ENCODE measurements around the gene NADK.

The NADK gene, protein sequence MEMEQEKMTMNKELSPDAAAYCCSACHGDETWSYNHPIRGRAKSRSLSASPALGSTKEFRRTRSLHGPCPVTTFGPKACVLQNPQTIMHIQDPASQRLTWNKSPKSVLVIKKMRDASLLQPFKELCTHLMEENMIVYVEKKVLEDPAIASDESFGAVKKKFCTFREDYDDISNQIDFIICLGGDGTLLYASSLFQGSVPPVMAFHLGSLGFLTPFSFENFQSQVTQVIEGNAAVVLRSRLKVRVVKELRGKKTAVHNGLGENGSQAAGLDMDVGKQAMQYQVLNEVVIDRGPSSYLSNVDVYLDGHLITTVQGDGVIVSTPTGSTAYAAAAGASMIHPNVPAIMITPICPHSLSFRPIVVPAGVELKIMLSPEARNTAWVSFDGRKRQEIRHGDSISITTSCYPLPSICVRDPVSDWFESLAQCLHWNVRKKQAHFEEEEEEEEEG

DNA sequence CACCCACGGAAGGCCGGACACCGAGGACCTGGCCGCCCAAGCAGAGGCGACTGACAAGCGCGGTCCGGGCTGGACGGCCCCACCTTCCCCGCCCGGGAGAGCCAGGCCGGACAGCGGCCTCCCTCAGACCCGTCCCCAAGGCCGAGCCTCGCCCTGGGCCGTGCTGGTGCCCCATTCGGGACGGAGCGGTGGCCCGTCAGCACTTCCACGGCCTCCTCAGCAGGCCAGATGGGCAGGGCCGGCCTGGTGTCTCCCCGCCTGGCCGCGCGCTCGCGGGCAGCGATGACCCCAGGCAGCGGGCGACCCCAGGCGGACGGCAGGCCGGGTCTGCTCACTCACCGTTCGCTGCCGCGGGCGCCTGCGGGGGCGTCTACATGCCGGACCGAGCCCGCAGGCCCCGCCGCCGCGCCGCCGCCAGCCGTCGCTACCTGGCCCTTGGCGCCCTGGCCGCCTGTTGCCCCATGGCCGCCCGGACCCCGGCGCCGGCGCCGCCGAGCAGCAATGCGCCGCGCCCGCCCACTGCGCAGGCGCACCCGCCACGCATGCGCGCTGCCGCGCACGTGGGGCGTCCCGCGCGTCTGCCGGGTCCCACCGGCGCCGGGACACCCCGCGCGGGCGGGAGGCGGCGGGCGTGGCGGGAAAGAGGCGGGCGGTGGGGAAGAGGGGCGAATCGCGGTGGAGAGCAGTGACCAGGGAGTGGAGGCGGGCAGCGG lies at the start of gene NADK:
Gene NADK (minus strand): TSS at position 521 of the 713 bp plus-strand sequence. CDS start 13,064 bp downstream, outside the sequence.
- DNase-seq (ENCODE audit: low read depth), result peak; percentile 80

DNA sequence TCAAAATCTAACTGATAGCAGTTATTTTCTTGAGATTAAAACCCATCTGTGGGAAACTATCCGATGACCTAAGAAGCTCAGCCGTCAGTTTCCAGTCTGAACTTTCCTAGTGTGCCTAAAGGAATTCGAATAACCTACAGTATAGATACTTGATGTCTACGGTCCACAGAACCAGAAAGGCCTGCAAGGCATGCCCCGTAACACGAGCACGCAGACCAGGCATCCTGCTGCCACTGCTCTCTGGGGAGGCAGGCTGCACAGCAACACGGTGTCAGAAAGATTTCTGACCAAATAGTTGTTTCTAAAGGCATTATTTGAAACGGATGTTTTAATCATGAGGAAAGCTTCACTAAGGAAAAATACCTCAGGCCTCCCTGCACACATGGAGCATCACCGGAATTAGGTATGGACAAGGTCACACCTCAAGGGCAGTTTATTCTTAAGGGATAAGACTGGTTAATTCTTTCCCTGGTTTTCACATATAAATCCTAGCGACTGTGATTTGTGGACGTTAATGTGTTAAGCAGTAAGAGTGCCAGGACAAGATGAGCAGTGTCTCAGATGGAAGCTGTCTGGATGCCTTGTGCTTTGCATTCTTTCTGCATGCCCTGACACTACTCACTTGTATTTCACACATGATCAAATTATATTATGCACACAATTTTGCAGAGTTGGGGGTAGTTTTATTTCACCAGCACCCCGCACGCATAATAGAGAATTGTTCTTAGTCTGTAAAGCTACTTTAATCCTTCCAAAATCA lies 49.0 kb upstream of the NADK start:
- DNase-seq (ENCODE audit: low read depth), result no peak

DNA sequence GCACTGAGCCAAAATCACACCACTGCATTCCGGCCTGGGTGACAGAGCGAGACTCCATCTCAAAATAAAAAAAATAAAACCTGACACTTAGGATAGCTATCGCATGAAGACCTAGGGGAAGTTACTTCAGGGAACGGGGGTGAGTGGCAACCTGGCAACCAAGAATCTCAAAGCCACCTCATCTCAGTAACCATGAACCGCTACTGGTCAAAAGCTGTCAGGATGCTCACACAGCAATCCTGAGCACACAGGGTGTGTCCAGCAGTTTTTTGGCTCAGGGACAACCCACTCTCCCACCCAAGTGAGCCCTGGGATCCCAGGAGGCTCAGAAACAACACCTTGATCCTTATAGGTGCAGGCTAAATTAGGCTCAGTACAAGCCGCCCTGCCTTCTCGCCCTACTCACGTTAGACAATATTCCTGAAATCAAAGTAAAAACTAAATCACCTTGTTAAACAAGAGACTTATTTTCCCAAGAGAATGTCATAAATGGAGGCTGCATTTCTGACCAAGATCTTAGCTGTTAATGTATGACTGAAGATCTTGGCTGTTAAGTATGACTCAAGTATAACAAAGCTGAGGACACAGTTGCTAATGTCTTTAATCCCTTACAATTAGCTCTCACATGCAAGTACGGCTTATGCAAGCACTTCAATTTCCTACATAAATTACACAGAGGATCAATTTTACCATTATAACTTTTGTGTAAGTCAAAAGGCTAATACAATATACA lies 48.3 kb upstream of the NADK start:
- no peak for DNase-seq (ENCODE audit: low read depth)

DNA sequence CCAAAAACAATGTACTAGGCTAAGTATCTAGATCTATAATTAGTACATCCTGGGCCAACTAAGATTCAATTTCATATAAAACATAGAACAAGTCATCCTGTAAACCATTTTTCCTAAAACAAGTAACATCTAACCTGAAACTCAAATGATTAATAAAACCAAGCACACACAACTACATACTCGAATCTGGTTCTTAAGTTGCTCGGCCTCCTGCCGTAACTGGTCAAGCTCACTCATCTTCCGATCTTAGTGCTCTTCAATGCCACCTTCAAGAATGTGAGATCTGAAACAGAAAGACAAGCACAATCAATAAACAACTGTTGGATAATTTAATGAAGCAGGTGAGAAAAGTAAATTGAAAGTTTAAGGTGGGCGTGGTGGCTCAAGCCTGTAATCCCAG lies 46.9 kb upstream of the NADK start:
- DNase-seq (ENCODE audit: low read depth), result no peak

DNA sequence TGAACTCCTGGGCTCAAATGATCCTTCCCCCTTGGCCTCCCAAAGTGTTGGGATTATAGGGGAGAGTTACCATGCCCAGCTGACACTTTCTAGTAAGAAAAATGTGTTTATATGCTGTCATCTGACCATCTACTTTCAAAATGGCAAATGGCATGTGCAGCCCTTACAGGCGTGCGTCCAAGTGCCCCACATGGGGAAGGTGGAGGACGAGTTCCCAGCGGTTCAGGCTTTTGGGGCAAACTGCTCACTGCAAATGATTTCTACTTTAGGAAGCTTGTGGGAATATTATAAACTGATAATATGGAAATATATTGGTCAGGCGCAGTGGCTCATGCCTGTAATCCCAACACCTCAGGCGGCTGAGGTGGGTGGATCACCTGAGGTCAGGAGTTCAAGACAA lies 41.5 kb upstream of the NADK start:
- DNase-seq (ENCODE audit: low read depth), result no peak

DNA sequence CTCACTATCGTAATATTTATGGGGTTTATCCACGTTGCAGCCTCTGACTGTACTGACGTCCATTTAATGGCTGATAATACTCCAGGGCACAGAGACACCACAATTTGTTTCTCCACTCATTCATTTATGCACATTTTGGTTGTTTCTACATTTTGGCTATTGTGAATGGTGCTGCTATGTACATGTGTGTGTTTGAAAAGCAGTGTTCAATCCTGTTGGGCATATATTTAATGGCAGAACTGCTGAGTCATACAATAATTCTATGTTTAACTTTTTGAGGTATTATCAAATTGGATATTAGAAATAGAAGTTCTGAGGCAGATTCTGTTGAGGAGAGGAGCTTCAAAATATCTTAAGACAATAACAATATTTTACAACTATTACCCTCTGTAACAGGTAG lies 39.0 kb upstream of the NADK start:
- no peak for DNase-seq (ENCODE audit: low read depth)

DNA sequence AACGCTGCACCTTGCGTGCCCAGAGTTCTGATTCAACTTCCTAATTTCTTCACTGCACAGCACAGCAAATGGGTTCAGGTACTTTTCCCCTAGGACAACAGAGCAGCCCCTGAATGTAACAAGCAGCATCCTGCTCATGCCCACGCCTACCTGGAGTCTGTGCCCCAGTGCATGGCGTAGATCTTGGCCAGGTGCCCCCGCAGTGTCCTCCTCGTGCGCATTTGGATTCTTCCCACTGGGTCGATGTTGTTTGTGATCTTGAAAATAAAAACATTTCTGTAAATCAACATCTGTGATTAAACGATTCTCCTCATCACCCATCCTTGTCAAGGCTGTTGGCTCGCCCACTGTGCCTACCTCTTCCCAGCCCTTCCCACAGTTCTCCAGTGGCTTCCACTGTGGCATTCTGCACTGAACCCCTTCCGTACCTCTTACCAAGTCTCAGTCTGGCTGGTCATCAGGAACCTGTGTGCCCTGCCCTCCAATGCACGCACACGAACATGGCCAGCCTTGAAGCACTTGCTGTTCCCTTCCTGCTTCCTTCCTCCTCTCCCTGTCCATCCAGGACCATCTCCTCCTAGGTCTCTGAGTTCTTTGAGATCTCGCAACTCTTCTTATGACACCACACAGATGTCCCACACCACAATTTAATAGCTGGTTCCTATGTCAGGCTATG lies 37.5 kb upstream of the NADK start:
- DNase-seq (ENCODE audit: low read depth), result no peak

DNA sequence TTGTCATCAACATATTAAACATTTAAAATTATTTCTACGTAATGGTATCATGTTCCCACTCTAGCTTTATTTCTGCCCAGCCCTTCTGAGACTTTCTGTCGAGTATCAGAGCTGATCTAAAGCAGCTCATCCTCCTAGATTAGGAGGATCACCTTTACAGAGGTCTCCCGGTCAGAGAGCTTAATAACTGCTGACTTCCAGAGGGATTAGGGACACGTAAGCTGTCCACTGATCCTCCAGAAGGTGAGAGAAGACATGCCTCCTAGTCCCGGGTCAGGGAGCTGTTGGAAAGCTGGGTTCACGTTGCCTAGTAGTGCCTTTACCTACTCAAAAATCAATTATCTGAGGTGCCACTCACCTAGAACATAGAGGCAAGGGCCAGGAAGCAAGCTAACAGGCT lies 31.2 kb upstream of the NADK start:
- no peak for DNase-seq (ENCODE audit: low read depth)

DNA sequence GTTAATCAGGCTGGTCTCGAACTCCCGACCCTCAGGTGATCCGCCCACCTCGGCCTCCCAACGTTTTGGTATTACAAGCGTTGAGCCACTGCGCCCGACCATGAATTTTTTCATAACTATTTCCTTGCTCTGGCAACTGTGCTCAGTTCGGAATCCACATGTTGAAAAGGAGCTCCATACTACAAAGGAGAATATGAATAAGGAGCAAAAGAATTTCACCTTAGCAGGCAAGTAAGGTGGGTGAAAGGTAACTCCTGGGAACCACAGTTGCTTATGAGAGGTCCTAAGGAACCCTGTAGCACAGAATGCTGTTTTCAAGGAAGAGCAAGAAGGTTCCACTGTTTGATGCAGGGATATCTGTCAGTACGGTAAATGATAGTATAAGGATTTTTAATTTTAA lies 29.9 kb upstream of the NADK start:
- no peak for DNase-seq (ENCODE audit: low read depth)

DNA sequence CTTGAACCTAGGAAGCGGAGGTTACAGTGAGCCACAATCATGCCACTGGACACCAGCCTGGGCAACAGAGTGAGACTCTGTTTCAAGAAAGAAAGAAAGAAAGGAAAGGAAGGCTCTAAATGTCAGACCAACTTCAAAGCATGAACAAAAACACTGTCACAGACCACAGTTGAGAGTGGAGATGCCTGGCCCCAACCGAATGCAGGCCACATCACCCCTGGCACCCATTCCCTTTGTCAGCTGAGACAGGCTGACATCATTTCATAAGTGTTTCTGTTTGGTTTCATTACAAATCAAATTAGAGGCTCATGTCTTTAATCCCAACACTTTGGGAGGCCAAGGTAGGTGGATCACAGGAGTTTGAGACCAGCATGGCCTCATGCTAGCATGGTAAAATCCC lies 28.6 kb upstream of the NADK start:
- no peak for DNase-seq (ENCODE audit: low read depth)

DNA sequence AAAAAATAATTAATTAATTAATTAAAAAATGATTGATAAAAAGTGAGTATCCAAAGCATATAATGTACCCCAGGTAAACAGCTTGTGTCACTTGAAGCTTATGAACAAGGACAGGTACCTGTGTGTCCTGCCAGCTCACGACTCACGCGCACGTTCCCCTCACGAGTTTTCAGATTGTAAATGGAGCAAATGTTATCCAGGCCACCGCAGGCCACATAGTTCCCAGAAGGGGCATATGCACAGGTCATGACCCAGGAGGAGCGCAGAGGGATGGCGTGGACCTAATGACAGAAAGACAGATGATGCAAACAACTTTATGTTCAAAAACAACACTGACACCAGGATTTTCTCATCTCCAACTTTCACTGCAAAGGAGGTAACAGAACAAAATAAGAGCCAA lies 26.0 kb upstream of the NADK start:
- no peak for DNase-seq (ENCODE audit: low read depth)

DNA sequence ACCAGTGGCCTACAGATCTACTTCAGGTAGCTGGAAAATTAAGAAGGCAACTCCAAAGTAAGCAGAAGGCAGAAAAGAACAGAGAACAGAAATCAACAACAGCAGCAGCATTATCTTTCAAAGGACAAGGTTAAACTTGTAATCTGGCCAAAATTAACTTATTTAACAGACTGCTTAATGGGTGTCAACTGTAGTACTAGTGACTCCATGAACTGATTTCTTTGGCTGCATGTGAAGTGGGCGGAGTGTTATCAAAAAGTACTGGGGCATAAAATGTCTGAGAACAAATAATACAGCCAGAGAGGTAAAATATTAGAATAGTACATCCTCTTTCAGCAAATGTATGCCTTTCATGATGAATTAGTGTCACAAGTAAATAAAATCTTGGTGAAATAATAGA lies 24.6 kb upstream of the NADK start:
- no peak for DNase-seq (ENCODE audit: low read depth)

DNA sequence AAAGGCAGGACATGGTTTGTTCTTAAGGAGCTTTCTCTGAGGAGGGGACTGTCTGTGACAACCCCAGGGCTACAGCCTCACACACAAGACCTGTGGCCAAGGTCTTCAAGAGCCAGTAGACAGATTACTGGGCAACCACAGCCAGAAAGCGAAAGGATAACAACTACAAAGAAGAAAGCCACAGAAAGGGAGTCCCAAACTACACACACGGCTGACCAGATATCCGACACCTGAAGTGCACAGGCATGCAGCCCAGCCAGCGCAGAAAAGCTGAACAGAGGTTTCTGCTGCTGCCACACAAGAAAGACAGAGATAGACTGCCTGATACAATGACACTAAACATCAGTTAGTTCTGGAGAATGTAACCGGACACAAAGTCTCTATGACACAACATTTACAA lies 21.4 kb upstream of the NADK start:
- DNase-seq (ENCODE audit: low read depth), result no peak

DNA sequence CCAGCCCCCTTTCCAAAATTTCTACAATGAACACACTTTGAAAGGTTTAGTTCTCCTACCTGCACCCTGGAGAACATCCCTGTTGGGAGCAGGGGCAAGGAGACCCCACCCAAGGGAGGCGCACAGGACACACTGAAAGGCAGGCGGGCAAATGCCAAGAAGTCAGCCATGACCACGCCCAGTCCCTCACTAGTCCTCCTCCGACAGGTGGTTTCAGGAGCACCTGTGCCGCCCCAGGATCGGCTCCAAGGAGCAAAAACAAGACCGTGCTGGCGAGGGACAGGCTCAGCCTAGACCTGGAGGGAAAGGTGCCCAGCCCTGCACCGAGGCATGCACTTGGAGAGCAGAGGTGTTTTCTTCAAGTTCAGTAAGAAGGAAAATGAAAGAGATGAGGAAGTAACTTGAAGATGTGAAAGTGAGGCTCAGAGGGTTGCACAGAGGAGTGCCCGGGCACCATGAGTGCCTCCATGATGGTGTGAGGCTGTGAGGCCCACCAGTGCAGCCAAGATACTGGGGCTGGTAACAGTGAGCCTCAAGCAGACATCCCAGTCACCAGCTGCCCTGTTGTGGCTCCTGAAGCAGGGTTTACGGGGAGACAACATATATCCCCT lies 19.6 kb upstream of the NADK start:
- no peak for DNase-seq (ENCODE audit: low read depth)

DNA sequence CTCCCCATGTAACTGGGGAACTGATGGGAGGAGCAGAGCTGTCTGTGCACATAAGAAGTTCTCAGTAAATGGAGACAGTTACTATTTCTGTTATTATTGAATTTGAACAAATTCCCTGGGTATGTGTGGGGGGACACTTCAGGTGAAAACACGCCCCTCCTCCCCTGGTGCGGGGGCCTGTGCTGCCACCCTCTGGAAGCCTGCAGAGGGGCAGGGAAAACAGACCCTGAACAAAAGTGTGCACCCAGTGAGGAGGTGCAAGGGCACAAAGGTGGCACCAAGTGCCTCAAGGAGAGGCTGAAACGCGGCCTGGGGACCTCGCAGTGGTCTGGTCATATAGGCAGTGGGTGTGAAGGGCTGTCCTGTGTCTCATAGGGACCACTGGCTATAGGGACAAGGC lies 18.2 kb upstream of the NADK start:
- DNase-seq (ENCODE audit: low read depth), result no peak

DNA sequence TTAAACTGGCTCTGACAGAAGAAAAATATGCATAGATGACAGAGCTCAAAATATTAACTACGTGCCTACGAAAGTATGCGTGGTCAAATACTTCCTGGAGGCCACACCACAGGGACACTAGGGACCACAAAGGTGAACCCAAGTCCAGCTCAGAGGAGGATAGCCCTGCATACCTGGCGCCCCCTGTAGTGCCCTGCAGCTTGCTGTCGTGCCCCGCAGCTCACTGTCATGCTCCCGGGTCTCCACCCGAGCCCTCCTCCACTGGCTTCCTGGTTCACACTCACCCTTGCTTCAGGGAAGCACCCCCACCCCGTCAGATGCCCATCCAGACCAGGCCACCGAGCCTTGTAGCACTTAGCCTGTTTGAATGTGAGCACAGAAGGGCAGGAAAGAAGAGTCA lies 16.7 kb upstream of the NADK start:
- DNase-seq (ENCODE audit: low read depth), result no peak

DNA sequence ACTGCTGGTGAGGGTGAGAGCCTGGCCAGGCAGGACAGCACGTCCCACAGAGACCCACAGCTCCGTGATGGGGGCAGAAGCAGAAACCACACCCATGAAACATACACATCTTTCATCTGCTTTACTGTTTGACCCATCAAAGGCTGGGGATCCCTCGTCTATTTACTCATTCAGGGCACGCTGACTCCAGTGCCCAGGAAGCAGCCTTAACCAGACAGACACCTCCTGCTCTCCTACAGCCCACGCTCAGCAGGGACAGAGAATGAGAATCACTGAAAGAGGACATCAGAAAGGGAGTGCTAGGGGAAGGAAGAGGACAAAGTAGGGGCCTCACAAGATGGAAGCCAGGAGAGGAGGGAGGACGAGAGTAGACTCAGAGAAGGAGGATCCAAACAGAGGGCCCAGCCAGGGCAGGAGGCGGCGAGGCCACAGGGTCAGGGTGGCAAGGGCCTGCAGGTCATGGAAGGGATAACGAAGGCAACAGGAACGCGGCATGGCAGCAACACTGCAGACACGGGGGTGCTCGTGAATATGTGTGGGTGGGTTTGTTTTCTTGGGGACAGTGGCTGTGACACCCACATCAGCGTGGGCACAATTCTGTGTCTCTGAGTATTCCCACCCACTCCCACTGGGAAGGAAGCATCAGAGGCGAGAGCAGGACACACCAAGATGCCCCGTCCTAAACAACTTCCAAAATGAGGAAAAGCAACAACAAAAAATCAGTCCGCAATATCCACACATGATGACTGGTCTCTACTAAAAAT lies 15.4 kb upstream of the NADK start:
- no peak for DNase-seq (ENCODE audit: low read depth)

DNA sequence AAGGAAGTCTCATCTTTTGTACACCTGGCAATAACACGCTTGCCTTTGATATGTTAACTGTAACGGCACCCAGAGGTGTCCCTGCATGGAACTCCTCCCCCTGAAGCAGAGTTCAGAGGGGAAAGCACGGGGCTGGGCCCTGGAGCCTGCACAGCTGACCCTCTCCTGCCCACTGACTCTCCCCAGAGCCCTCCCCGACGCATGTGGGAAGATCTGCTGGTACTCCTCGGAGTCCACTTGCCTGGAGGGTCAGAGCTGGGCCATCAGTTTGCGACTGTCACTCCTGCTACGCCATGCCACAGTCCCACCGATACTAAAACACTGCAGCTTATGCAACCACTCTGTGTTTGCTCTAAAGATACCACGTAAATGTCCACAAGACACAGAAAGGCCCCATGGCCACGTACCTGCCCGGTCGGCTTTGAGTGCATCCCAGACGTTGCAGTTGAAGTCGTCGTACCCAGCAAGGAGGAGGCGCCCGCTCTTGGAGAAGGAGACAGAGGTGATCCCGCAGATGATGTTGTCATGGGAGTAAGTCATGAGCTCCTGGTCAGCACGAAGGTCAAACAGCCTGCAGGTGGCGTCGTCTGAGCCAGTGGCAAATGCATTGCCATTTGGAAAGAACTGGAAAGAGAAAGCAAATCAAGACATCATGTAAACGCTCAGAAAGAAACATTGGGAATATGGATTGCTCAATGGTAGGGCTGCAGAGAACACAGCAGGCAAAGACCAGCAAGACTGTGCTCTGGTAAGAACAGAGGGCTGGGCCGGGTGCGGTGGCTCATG lies 10.6 kb upstream of the NADK start:
- DNase-seq (ENCODE audit: low read depth), result no peak

DNA sequence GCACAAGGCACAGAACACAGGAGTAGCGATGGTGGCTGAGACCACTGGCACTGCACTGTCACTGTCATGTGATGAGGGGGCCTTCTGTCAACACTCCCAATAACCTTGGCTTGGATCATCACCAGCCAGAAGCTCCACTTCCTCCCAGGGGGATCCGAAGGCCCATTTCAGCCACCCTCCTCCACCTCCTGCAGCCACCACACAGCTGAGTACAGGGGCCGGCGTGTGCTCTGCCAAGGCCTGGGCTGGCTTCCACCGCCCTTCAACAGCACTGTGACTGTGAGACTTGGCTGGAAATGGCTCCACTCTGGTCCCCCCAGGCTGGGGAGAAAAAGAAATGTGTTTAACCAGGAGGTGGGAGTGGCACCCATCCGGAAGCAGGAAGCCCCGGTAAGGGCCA lies 9.9 kb upstream of the NADK start:
- no peak for DNase-seq (ENCODE audit: low read depth)

Data from activated T-cell treated with anti-CD3 and anti-CD28 coated beads for 48 hours (primary cell).